H1 (cell line): ENCODE results near the gene POLR2F. TPM values are rescaled to one million over a fixed set of nuclear protein-coding genes. Genes with fewer than 3 reads are reported as not detected.

Experiments used
- CTCF ChIA-PET: fragments of 300-600 bp; sonication (Branson Sonifier 250); formaldehyde crosslinking; loops from one replicate; lab custom pipeline; 2021; ENCODE audit not compliant: partially characterized antibody; lab: Charles Lee
- POLR2A ChIA-PET: fragments of 300-600 bp; sonication (Branson Sonifier 250); formaldehyde crosslinking; loops from one replicate; lab custom pipeline; 2021; ENCODE audit warnings: inconsistent platforms; ENCODE audit not compliant: partially characterized antibody; lab: Charles Lee
- DNase-seq, 2 experiments: peaks; one replicate each; pipeline versions ENCODE4 v3.0.0 to v3.0.0-alpha.2; 2010 to 2022; ENCODE audit warnings: low spot score in 2 of 2, low read depth in 1 of 2, mixed read lengths in 1 of 2
- FAIRE-seq: peaks from 2 replicates; lab custom pipeline; 2011; peaks lifted over from hg19 to GRCh38; lab: Jason Lieb, UNC
- H2AFZ ChIP-seq: 2 replicates; pipeline ENCODE4 v1.8.1; 2012; ENCODE audit warnings: low read length, inconsistent platforms
- H2AK5ac ChIP-seq: 2 replicates; pipeline ENCODE4 v1.6.1; 2013; ENCODE audit warnings: low read depth, low read length
- H2BK120ac ChIP-seq: replicated peaks from 2 replicates; pipeline ENCODE3; 2013; ENCODE audit warnings: low read depth, low read length, inconsistent platforms
- H2BK12ac ChIP-seq: 2 replicates; pipeline ENCODE4 v1.6.1; 2013; ENCODE audit warnings: low read depth, low read length
- H2BK15ac ChIP-seq: 2 replicates; pipeline ENCODE4 v1.6.1; 2013; ENCODE audit warnings: low read length
- H2BK20ac ChIP-seq: 2 replicates; pipeline ENCODE4 v1.6.1; 2013; ENCODE audit warnings: low read length
- H2BK5ac ChIP-seq: 2 replicates; pipeline ENCODE4 v1.6.1; 2013; ENCODE audit warnings: low read depth, low read length
- H3K14ac ChIP-seq: 2 replicates; pipeline ENCODE4 v1.6.1; 2013; ENCODE audit warnings: inconsistent platforms; ENCODE audit not compliant: insufficient read length
- H3K18ac ChIP-seq: 2 replicates; pipeline ENCODE4 v1.6.1; 2013; ENCODE audit warnings: low read length; ENCODE audit errors: extremely low read depth
- H3K23ac ChIP-seq: 2 replicates; pipeline ENCODE4 v1.6.1; 2013; ENCODE audit warnings: inconsistent platforms; ENCODE audit not compliant: insufficient read length
- H3K23me2 ChIP-seq: 2 replicates; pipeline ENCODE4 v1.6.1; 2013; ENCODE audit warnings: low read depth, low read length
- H3K27ac ChIP-seq: 2 replicates; pipeline ENCODE4 v1.6.1; 2011; ENCODE audit warnings: low read depth, low read length, inconsistent platforms
- H3K27me3 ChIP-seq, 4 experiments: replicated peaks in 1 of 4; 1 replicate in 1 of 4; 2 replicates in 3 of 4; pipeline versions ENCODE4 v1.6.1 to v1.8.1; 2011 to 2013; ENCODE audit warnings: low read length in 3 of 4, mild to moderate bottlenecking in 3 of 4, inconsistent platforms in 2 of 4, mixed read lengths in 2 of 4, moderate library complexity in 1 of 4; ENCODE audit not compliant: control insufficient read depth in 3 of 4, insufficient read depth in 3 of 4; ENCODE audit errors: extremely low read depth in 1 of 4
- H3K36me3 ChIP-seq, 4 experiments: 2 replicates each; pipeline versions ENCODE4 v1.6.1 to v1.8.1; 2011 to 2013; ENCODE audit warnings: mild to moderate bottlenecking in 4 of 4, low read length in 3 of 4, moderate library complexity in 2 of 4, control low read depth in 1 of 4, inconsistent platforms in 1 of 4; ENCODE audit not compliant: insufficient read depth in 4 of 4, control insufficient read depth in 2 of 4
- H3K4ac ChIP-seq: replicated peaks from 2 replicates; pipeline ENCODE3; 2013; ENCODE audit warnings: low read length, low read depth, mixed read lengths, inconsistent platforms; ENCODE audit not compliant: insufficient read length
- H3K4me1 ChIP-seq, 4 experiments: replicated peaks in 1 of 4; 1 replicate in 1 of 4; 2 replicates in 3 of 4; pipeline versions ENCODE4 v1.6.1 to v1.8.1; 2011 to 2013; ENCODE audit warnings: low read length in 3 of 4, inconsistent platforms in 2 of 4, mixed read lengths in 1 of 4; ENCODE audit not compliant: insufficient read depth in 4 of 4, control insufficient read depth in 3 of 4
- H3K4me2 ChIP-seq, 2 experiments: 2 replicates each; pipeline versions ENCODE4 v1.6.1 to v1.8.1; 2011 to 2013; ENCODE audit warnings: low read depth in 2 of 2, low read length in 2 of 2, control low read depth in 1 of 2, inconsistent platforms in 1 of 2, mild to moderate bottlenecking in 1 of 2; ENCODE audit not compliant: insufficient read depth in 1 of 2
- H3K4me3 ChIP-seq, 4 experiments: fragments of 200-600, 300-600 bp in 1 of 4; sonication (generic), shearing (Covaris generic), sonication (Bioruptor Twin) in 1 of 4; 2 replicates each; pipeline versions ENCODE4 v1.5.1 to v1.8.1; 2011 to 2016; ENCODE audit warnings: low read length in 4 of 4, low read depth in 3 of 4, control low read depth in 2 of 4, inconsistent platforms in 2 of 4, mild to moderate bottlenecking in 2 of 4, mixed read lengths in 1 of 4, moderate library complexity in 1 of 4; ENCODE audit not compliant: insufficient read depth in 2 of 4; ENCODE audit errors: extremely low read depth in 1 of 4
- H3K56ac ChIP-seq: replicated peaks from 2 replicates; pipeline ENCODE3; 2013; ENCODE audit warnings: low read depth, mild to moderate bottlenecking, mixed read lengths, low read length, inconsistent platforms; ENCODE audit not compliant: insufficient read length
- H3K79me1 ChIP-seq: 2 replicates; pipeline ENCODE4 v1.6.1; 2013; ENCODE audit warnings: low read depth, low read length, control low read depth
- H3K79me2 ChIP-seq, 2 experiments: 2 replicates each; pipeline versions ENCODE4 v1.6.1 to v1.8.1; 2012 to 2013; ENCODE audit warnings: low read length in 2 of 2, mild to moderate bottlenecking in 2 of 2, inconsistent platforms in 1 of 2; ENCODE audit not compliant: insufficient read depth in 2 of 2, control insufficient read depth in 1 of 2
- H3K9ac ChIP-seq, 4 experiments: replicated peaks in 1 of 4; 1 replicate in 1 of 4; 2 replicates in 3 of 4; pipeline versions ENCODE4 v1.6.1 to v1.8.1; 2011 to 2013; ENCODE audit warnings: low read depth in 3 of 4, low read length in 3 of 4, control low read depth in 2 of 4, mild to moderate bottlenecking in 2 of 4, moderate library complexity in 2 of 4, inconsistent platforms in 1 of 4; ENCODE audit errors: extremely low read depth in 1 of 4
- H3K9me3 ChIP-seq, 2 experiments: 2 replicates each; pipeline versions ENCODE4 v1.6.1 to v1.8.1; 2012 to 2013; ENCODE audit warnings: mild to moderate bottlenecking in 2 of 2, moderate library complexity in 2 of 2, control low read depth in 1 of 2, inconsistent platforms in 1 of 2, low read depth in 1 of 2, low read length in 1 of 2, mixed read lengths in 1 of 2; ENCODE audit not compliant: insufficient read depth in 2 of 2
- H4K20me1 ChIP-seq, 2 experiments: replicated peaks in 1 of 2; 2 replicates each; pipeline versions ENCODE3 to v1.8.1; 2011 to 2013; ENCODE audit warnings: inconsistent platforms in 2 of 2, low read length in 2 of 2, mild to moderate bottlenecking in 1 of 2; ENCODE audit not compliant: insufficient read depth in 2 of 2, control insufficient read depth in 1 of 2
- H4K5ac ChIP-seq: 2 replicates; pipeline ENCODE4 v1.6.1; 2013; ENCODE audit warnings: low read length, low read depth, mixed read lengths, inconsistent platforms; ENCODE audit not compliant: insufficient read length
- H4K8ac ChIP-seq: 2 replicates; pipeline ENCODE4 v1.8.0; 2013; ENCODE audit warnings: mild to moderate bottlenecking, moderate library complexity, low read length, inconsistent platforms; ENCODE audit not compliant: insufficient read depth; ENCODE audit errors: extremely low read depth
- H4K91ac ChIP-seq: replicated peaks from 2 replicates; pipeline ENCODE3; 2013; ENCODE audit warnings: low read length, mixed read lengths, inconsistent platforms; ENCODE audit not compliant: insufficient read length
- ATF2 ChIP-seq: IDR thresholded peaks from 2 replicates; pipeline ENCODE4 v1.6.1; 2012; ENCODE audit warnings: low read length, inconsistent platforms
- JUND ChIP-seq: IDR thresholded peaks from 2 replicates; pipeline ENCODE4 v1.6.1; 2011; ENCODE audit warnings: mild to moderate bottlenecking, improper control_type of control experiment, low read length
- YY1 ChIP-seq: IDR thresholded peaks from 2 replicates; pipeline ENCODE4 v1.6.1; 2011; ENCODE audit warnings: low read depth, mild to moderate bottlenecking, low read length
- WGBS, 2 experiments: shearing (Covaris generic) in 1 of 2; methylation state at CpG; one replicate each; pipeline versions ENCODE4 v1.1.6 to v1.1.7; 2013 to 2015; ENCODE audit warnings: low lambda C conversion rate in 2 of 2, mixed read lengths in 2 of 2, inconsistent platforms in 1 of 2, low coverage in 1 of 2, missing lambda C conversion rate in 1 of 2; ENCODE audit not compliant: insufficient replicate concordance in 2 of 2, insufficient coverage in 1 of 2, insufficient read length in 1 of 2; ENCODE audit errors: extremely low coverage in 1 of 2, missing lambda C conversion rate in 1 of 2; 5-methylcytosine and 5-hydroxymethylcytosine counted together
- polyA plus RNA-seq, 7 experiments: library from polyadenylated mRNA; depleted of rRNA in 3 of 7; stranded (reverse) in 5 of 7; unstranded in 2 of 7; fragments of >200 nt in 5 of 7; fragments of 200-250 nt in 2 of 7; gene quantifications; 1 replicate in 5 of 7; 2 replicates in 1 of 7; 4 replicates in 1 of 7; pipeline versions ENCODE4 v1.2.1 to v1.2.3, GENCODE V29; 2011 to 2013; ENCODE audit warnings: missing spikeins in 2 of 7, mixed read lengths in 2 of 7
- total RNA-seq: library from RNA; stranded (reverse); fragmentation: NEBNext Ultra II Directional; extraction: Animal tissue kit (Norgen Biotek cat#: 25700); gene quantifications from 2 replicates; pipeline ENCODE4 v1.2.1, GENCODE V29; 2021

POLR2F gene
- total and polyA plus RNA-seq, 2 of the 8 experiments (the other 6 are each of a cell fraction or from before 2014, with no cell fraction given) = 150 to 176 TPM

GRCh38 chr22:37904572-37905533 is 48.6 kb upstream of the POLR2F start:
- Histone ChIP-seq H3K4ac (peak overlapping the region; percentile 65), H3K9me3 (no peaks in the 10 kb centered on the region), H3K4me1 (peaks cover 0 to 17% (median 11%) of the 10 kb centered on the region in 4 experiments; a peak in 6 of 7 replicates), H2BK15ac (peak overlapping the region; percentile 55), H3K27ac (no peak overlapping the region), H2BK12ac (peak overlapping the region; percentile 27; the same call in 1 of the 2 replicates), H3K9ac (no peak overlapping the region; a peak in 2 of 7 replicates), H3K23ac (no peak overlapping the region), H3K27me3 (no peaks in the 10 kb centered on the region), H3K36me3 (no peaks in the 10 kb centered on the region), H3K79me1 (peaks cover 9% of the 10 kb centered on the region), H2BK20ac (no peak overlapping the region; the same call in 1 of the 2 replicates), H4K20me1 (peaks cover 0 to 1% of the 10 kb centered on the region in 2 experiments), H4K8ac (peak overlapping the region; percentile 82), H3K79me2 (peaks cover 0 to 12% of the 10 kb centered on the region in 2 experiments; a peak in 1 of 4 replicates), H2BK120ac (peak overlapping the region; percentile 52), H3K14ac (no peak overlapping the region), H3K56ac (no peak overlapping the region), H2BK5ac (peak overlapping the region; percentile 73; the same call in 1 of the 2 replicates), H2AK5ac (no peak overlapping the region), H3K4me3 (peak overlapping the region in 2 of 4 experiments; percentile 40 to 71; a peak in 4 of 8 replicates), H3K4me2 (peak overlapping the region; percentile 67 to 73), H4K91ac (peak overlapping the region; percentile 86), H3K23me2 (peaks cover 9% of the 10 kb centered on the region; the same call in 1 of the 2 replicates), H2AFZ (no peak overlapping the region), H3K18ac (peak overlapping the region; percentile 17; the same call in 1 of the 2 replicates), H4K5ac (peak overlapping the region; percentile 62)
- ChIA-PET CTCF (interaction anchor here (1.0 to 2.7 kb wide), 16 partner anchors 9 to 87 kb away, joined by 3 to 22 read pairs (median 4); partner anchors contain the start of genes C22orf23 and POLR2F), POLR2A (interaction anchor here (0.6 to 8.7 kb wide), 17 partner anchors 9 to 183 kb away, joined by 3 to 150 read pairs (median 4); partner anchors contain the start of gene ANKRD54)
- no peak for TF ChIP-seq ATF2
- TF ChIP-seq JUND = 0 out of 2 replicates have a peak, but pooled peaks have one; percentile 19
- TF ChIP-seq YY1 = peak; percentile 30; the same call in 1 of the 2 replicates
- FAIRE-seq (no peak), DNase-seq (peak in 1 of 2 experiments; percentile 67)
- 87% methylated on average over 10 of the region's 10 CpGs; no CpG with 5 or more reads in 1 of the 2 experiments for WGBS, 2 experiments
